Sigmoid colon (tissue), 4 donors: ENCODE data around the gene ARSI.
"Not testable (repeated sequence)": the region's sequence is repeated elsewhere in the genome, so short reads cannot be mapped to it uniquely, and the experiment has no call there.

Experiments
- POLR2AphosphoS5 ChIP-seq, 4 donors: sonication (generic); formaldehyde crosslinking; IDR thresholded peaks; one replicate each; pipeline ENCODE4 v1.6.1; 2017; ENCODE audit warnings: antibody characterized with exemption in 4 of 4
- TF ChIP-seq, protein P1 (sequence below), 4 experiments: fragments of 450-650 bp in 3 of 4; fragments of 200-600 bp in 1 of 4; IDR thresholded peaks; one replicate each; pipeline ENCODE4 v1.5.1; 2016 to 2019; ENCODE audit warnings: antibody characterized with exemption in 4 of 4, mild to moderate bottlenecking in 3 of 4, moderate library complexity in 2 of 4

- TF ChIP-seq POLR2AphosphoS5 (IDR thresholded peaks at IDR 0.05) = not testable (repeated sequence)
- TF ChIP-seq, protein P1, sequence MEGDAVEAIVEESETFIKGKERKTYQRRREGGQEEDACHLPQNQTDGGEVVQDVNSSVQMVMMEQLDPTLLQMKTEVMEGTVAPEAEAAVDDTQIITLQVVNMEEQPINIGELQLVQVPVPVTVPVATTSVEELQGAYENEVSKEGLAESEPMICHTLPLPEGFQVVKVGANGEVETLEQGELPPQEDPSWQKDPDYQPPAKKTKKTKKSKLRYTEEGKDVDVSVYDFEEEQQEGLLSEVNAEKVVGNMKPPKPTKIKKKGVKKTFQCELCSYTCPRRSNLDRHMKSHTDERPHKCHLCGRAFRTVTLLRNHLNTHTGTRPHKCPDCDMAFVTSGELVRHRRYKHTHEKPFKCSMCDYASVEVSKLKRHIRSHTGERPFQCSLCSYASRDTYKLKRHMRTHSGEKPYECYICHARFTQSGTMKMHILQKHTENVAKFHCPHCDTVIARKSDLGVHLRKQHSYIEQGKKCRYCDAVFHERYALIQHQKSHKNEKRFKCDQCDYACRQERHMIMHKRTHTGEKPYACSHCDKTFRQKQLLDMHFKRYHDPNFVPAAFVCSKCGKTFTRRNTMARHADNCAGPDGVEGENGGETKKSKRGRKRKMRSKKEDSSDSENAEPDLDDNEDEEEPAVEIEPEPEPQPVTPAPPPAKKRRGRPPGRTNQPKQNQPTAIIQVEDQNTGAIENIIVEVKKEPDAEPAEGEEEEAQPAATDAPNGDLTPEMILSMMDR (IDR thresholded peaks at IDR 0.05) = not testable (repeated sequence)
These were observed 54.2 kb downstream of the ARSI start for GRCh38 chr5:150248493-150248892.
